Activated CD4-positive, alpha-beta T cell treated with anti-CD3 and anti-CD28 coated beads, Interleukin-2, amount 50 U/mL, for 24 hours (primary cell): Measurements from ENCODE around the gene BMP6.

Experiments
- DNase-seq, 2 donors: peaks; one replicate each; pipeline ENCODE4 v3.0.0-alpha.2; 2020; ENCODE audit warnings: low read depth in 1 of 2, low spot score in 1 of 2

Gene BMP6

DNA sequence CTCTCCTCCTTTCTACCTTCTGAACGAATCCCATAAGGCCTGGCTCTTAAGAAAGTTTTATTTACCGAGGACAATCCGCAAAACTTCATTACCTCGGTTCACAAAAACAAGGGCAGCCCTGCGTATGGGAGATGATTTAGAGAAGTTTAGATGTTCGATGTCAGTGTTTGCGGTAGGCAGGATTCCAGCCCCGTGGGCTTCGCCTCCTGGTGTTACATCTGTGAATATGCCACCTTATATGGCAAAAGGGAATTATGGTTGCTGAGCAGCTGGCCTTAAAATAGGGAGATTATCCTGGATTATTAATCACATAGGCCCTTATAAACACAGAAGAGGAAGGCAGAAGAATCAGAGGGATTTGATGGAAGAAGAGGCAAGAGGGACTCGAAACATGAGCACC is 21.1 kb downstream of the BMP6 start:
- DNase-seq: no peak

DNA sequence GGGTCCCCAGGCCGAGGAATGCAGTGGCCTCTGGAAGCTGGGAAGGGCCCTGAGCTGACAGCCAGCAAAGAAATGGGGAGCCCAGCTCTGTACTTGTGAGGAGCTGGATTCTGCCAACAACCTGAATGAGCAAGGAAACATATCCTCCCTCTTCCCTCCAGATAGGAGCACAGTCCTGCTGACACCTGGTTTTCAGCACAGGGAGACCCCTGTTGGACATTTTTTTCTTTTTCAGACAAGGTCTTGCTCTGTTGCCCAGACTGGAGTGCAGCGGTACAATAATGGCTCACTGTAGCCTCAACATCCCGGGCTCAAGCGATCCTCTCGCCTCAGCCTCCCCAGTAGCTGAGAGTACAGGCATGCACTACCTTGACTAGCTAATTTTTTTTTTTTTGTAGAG is 21.5 kb downstream of the BMP6 start:
- no peak for DNase-seq

DNA sequence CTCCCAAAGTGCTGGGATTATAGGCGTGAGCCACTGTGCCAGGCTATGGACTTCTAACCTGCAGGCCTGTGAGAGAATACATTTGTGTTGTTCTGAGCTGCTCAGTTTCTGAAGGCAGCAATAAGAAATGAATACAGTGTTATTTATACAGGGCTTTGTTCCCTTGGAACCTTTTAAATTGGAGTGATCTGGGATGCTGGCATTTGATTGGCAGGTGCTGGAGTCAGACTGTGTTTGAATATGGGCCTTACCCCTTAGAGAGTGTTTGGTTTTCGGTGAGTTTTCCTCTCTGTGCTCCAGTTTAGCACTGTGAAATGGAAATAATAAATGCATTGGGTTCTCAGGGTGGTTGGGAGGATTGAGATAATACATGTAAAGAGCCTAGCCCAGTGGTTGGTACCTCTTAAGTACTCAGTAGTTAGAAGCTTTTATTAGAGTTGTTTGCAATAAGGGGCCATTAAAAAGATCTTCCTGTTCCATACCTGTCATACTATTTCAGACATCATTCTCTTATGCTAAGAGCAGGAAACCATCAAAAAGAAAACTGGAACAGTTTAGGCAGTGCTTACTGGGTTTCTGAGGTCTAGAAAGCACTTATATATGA is 22.1 kb downstream of the BMP6 start:
- no peak for DNase-seq

DNA sequence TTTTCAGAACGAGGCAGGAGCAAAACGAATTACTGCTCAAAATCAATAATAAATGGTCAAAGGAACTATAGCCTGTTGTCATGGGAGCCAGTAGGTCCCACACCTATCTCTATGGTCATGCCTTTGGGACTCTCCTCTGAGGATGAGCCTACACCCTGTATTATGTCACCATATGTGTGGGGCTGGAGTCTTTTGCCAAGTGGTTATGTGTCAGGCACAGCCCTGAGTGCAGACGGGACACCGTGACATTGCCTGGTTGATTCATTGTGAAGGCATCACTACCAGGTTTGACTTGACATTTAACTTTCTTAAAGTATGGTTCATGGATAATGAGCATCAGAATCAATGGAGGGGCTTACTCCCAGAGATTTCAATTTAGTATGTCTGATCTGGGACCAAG is 23.6 kb downstream of the BMP6 start:
- no peak for DNase-seq

DNA sequence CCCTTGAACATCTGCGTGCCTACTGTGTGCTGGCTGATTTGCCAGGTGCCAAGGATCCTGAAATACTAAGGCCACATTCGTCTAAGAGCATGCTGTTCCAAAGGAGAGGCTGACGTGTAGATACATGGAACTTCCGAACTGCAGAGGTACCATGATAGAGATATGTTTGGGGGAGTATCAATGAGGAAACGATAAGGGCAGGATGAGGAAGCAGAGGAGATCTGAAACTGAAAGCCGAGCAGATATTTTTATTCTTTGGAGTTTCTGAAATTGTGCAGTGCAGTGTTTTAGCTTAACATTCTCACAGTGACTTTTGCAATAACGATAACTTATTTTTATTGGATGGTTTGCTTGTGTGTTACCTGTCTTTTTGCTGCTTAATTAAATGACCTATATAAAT is 24.3 kb downstream of the BMP6 start:
- no peak for DNase-seq

DNA sequence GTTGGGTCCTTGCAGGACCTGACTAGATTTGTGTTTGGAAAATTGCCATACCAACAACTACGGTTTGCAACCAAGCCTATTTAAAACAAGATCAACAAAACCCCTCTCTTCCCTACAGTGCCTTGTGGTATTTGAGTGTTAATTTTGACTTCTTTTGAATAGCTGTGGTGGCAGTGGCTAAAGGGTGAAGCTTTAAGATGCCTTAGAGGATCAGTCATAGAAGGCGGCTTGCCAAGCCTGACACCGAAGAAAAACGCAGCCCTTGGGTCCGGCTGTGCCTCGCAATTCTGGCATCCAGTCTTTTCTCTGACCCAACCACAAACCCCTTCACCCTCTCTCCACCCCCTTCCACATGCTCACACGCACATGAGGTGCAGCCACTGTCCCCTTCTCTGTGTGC is 32.6 kb downstream of the BMP6 start:
- no peak for DNase-seq

DNA sequence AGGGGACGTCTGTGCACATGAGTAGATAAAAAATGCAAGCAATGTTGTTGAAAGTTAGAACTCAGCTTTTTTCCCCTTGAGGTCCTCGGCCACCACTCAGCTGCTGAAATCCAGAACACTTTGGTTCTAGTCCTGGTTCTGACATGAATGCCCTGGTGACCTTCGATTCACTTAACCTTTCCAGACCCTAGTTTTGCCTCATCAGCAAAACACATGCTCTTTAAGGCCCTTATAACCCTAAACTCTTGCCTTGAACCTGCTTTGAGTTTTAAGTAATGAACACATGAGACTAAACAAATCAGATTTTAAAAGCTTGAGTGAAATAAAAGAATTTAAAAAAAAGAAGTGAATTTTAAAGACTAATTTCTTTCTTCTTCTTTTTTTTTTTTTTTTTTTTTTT is 33.4 kb downstream of the BMP6 start:
- DNase-seq: no peak

DNA sequence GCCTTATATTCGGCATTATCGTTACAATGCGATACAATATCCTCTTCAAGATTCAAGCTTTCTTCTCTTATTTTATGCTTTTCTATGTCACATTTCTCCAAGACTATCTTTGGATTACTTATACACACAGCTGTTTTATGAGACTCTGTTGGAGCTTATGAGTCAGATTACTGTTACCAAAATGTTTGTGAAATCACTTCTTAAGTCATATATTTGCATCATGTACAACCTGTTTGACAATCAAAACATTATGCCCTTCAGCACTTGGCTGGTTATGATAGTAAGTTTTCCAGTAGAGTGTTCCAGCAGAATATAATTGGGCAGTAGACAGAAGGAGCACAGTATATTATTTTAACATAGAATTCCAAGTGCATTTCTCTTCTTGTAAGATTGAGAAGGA is 35.2 kb downstream of the BMP6 start:
- DNase-seq: no peak

DNA sequence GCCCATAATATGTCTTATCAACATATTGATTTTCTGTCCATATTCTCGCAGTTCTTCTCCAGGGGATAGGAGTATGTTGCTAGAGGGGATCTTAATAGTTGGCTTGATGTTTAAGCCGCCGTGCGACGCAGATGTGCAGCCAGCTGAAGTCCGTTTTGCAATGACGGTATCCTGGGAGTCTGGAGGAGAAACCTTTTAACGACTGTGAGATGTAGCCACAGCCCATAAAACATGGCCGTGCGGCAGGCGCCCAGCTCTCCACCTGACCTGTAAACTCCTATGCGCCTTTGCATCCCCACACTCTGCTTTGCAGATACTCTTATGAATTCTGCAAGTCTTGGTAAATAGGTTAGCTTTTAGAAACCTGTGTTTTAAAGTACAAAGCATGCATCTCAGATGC is 36.9 kb downstream of the BMP6 start:
- no peak for DNase-seq

DNA sequence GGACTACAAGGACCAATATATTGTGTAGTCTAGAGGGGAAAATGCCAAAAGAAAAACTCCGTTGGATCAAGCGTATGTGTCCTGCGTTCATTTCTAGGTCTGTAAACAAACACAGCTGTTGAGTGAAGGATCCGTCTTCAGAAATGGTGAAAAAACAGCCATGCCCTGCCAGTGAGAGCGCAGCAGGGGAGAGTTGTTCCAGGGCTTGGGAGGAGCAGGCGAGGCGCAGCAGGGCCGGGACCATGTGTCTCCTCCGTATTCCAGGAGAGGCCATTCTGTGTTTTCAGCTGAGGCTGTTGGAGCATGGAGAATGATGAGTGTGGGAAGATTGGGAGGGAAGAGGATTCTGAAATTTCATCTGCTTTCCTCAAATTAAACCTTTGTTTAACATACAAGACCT is 38.0 kb downstream of the BMP6 start:
- no peak for DNase-seq

DNA sequence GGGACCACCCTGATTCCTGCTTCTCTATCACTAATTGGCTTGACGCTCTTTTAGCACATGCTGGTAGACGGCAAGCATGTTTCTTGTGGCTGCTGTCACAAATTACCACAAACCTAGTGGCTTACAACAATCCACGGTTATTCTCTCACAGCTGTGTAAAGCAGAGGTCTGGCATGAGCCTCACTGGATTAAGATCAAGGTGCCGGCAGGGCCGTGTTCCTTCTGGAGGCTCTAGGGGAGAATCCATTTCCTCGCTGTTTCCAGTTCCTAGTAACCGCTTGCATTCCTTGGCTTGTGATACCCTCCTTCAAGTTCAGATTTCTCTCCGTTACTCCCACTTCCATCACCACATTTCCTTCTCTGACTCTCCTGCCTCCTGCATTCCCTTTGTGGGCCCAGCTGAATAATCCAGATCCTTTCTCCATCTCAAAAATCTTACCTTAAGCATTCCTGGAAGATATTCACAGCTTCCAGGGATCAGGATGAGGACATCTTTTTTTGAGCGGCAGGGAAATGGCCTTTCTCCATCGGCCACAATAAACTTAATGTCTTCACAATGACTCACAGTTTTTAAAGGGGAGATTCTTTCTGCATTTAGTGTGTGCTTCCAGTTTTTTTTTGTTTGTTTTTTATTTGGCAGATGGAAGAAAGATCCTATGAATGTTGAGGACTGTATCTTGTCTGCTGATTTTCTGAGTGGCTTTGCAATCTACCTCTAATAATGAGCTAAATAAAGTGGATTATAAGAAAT is 39.9 kb downstream of the BMP6 start:
- DNase-seq: no peak

DNA sequence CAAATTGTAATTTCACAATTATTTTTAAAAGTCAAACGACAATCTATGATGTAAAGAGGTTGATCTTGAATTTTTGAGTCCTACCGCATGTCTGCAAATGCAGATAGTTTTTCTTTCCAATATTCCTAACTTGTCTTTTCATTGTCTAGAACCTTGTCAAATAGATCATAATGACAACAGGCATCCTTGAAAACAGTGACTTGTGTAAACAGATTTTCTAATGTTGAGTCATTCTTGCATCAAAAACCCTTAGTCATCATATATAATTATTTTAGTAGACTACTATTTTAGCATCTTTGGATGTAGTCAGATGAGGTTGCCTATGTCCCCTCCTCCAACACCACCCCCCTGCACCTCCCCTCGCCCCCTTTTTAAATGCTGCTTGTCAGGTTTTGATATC is 43.8 kb downstream of the BMP6 start:
- no peak for DNase-seq

DNA sequence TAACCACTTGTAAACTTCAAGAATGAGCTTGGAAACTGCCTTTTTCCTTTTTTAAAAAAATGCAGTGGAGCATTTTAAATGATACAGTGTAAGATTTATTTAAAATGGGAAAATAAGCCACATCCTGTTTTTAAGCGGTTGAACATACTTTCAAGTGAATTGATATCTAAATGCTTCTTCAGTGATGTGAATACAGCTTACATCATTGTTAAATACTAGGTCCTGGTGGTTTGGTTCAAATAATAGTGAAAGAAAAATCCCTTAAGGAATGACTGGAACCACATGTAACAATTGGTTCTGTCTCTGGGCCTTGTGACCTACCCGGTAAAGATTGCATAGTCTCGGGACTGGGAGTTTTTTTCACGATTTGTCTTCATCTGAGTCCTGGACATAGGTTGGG is 44.2 kb downstream of the BMP6 start:
- DNase-seq: no peak

DNA sequence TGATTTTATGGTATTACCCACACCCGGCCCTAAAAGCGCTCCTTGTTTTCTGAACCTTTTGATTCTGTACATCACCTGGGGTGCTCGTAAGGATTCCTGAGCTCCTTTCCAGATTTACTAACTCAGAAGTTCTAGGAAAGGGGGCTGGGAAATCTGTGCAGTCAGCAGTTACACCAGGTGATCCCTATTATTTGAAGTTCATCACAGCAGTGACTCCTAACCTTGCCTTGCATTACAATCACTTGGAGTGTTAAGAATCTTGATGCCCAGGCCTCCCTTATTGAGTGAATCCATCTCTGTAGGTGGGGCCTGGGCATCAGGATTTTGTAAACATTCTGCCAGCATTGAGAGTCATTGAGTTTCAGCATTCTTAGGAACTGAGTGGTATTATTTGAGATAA is 44.7 kb downstream of the BMP6 start:
- no peak for DNase-seq

DNA sequence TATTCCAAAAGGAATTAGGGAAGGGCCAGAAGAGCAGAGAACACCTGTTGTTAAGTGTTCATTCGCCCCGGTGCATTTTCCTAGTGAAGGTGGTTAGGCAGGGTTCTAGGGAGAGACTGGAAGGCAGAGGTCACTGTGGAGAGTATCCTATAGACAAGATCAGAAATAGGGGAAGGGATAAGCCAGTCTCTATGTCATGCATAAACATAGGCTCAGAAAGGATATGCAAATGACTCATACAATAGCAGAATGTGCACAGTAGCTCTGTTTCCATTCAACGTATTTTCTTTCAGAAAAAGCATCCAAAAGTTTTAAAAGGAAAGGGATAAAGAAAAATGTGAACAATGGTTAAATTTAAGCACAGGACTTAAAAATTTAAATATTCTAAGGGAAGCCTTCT is 47.4 kb downstream of the BMP6 start:
- no peak for DNase-seq

DNA sequence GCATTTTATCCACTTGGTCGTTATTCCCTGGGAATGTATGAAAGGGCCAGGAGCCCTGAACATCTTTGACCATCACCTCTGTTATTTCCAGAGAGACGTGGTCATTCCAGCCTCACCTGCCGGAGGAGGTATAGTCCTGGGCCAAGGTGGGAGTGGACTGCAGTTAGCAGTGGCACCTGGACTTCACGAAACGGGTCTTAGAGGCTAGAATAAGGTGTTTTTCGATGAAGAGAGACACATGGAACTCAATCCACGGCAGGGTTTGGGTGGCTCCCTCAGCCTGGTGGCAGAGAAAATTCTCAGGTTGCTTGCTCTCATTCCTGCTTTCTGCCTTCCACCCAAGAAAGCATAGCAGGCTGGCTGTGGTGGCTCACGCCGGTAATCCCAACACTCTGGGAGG is 48.0 kb downstream of the BMP6 start:
- DNase-seq: no peak

DNA sequence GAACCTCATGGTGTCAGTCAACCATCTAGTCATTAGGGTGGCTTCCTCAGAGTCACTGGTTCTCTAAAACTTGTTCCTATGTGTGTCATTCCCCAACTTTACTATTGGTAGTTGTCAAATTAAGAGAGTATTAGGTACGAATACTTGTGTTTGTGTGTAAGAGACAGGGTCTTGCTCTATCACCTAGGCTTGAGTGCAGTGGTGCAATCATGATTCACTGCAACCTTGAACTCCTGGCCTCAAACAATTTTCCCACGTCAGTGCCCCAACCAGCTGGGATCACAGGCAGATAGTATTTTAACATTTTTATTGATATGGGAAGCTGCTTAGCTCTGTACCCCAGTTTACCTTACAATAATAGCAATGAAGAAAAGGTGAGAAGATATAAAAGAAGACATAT is 50.6 kb downstream of the BMP6 start:
- no peak for DNase-seq

DNA sequence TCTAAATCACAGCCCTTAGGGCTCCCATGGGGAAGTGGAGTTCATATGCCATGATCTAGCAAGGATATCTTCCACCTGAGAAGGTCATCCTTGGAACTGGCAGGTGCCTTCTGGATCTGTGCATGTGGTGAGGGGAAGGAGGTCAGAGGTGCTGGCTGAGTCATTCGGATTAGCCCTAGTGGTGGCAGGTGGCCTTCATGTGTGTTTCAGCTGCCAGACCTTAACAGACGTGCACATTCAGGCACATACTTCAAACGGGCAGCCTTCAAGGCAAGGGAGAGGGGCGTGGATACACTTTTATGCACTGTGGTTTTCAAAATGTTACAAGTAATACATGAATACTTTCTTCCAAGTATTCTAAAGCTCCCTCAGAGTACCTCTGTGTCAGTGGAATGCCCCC is 51.2 kb downstream of the BMP6 start:
- DNase-seq: no peak

DNA sequence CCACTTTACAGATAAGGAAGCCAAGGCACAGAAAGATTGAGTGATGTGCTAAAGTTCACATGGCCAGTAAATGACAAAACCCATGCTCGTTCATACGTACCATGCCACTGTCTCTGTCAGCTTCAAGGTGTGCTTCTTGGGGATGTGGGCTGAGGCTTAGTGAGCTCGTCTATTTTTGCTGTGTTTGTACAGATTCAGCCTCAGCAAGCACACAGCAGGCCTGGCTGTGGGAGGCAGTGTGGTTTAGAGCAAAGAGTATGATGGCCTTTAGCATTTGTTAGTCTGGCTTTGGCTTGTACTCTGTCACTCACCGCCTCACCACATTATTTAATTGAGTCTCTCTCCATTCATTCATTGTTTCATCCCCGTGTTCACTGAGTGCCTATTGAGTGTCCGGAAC is 55.3 kb downstream of the BMP6 start:
- DNase-seq: no peak

DNA sequence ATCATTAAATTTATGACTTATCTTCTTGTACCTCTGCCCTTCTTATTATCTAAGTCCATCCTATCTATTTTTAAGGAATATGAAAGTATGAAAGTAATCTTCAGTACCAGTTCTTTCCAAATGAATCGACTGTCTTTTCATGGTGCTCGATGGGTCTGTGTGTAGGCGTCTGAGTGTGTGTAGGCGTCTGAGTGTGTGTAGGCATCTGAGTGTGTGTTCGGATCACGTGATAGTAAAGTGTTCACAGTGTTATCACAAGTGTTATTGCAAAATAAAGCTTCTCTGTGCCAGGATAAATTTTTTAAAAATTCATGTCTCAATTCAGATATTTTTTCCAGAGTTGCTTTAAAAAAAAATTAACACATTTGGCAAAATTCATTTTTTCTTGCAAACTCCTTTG is 58.3 kb downstream of the BMP6 start:
- DNase-seq: no peak

DNA sequence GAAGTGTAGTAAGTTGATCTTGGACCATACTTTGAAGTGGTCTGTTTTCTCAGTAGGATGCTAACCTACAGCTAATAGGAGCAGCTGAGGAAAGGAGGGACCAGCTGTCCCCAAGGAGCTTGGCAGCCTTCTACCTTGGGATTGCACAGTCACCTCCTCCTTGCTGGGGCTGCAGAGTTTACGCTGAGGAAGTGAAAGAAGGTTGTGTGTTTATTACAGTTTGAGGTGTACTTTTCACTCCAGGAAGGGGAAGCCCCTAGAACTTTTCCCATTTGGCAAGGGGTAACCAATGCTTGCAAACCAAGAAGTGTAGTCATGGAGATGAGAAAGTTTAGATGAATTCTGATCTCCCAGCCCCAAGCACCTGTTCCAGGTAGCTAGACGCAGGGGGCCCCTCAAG is 58.8 kb downstream of the BMP6 start:
- DNase-seq: no peak

DNA sequence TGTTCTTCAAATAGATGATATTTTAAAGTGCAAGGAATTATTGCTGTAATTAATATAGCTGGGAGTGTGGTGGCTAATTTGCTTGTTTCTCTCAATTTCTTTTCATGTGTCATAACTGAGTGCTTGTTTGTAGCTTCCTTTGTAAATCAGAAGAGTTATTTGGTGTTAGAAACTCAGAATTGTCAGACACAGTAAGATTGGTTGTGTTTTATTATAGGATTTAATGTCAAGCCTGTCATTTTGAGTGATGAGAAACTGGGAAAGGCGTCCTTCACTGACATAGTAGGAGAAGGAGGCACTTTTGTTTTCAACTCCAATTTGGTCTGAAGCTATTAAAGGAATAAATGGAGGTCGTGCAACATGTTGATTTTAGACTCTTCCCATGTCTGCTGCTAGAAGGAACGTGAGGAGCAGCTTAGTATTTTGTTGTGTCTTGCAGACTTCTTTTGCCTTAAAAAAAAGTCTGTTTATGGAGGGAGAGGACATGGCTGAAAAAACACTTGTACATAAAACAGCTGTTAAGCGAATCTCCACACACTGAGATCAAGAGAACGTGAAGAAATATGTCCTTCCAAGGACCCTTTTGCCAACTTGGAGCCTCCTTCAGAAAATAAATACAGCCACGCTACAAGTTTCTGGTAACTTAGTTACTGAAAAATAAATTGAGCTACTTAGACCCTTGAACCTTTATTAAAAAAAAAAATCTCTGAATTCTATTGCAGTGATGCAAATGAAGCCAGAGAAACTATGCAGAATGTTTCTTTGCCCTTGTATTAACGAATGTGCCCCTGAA is 59.5 kb downstream of the BMP6 start:
- DNase-seq: no peak
